Prostate gland (tissue), 2 donors: Measurements from ENCODE around the gene STARD10. TPM values are rescaled to one million over a fixed set of nuclear protein-coding genes. Genes with fewer than 3 reads are reported as not detected.

Source experiments
- DNase-seq: peaks from one replicate; pipeline ENCODE4 v3.0.0-alpha.2; 2019; ENCODE audit warnings: low spot score
- H3K27ac ChIP-seq, 2 donors: fragments of 200-600 bp; sonication (generic); 2 replicates each; pipeline ENCODE4 v1.5.1; 2017 to 2019
- H3K27me3 ChIP-seq: fragments of 200-600 bp; sonication (generic); replicated peaks from 2 replicates; pipeline ENCODE4 v1.5.1; 2019; ENCODE audit not compliant: insufficient read depth
- H3K36me3 ChIP-seq, 2 donors: fragments of 200-600 bp; sonication (generic); 1 replicate in 1 of 2; 2 replicates in 1 of 2; pipeline versions ENCODE4 v1.5.1 to v1.8.1; 2017 to 2019
- H3K4me1 ChIP-seq: fragments of 200-600 bp; sonication (generic); replicated peaks from 2 replicates; pipeline ENCODE4 v1.5.1; 2019
- H3K4me3 ChIP-seq, 2 donors: fragments of 200-600 bp; sonication (generic); 2 replicates each; pipeline ENCODE4 v1.5.1; 2017 to 2019
- H3K9me3 ChIP-seq: fragments of 200-600 bp; sonication (generic); 2 replicates; pipeline ENCODE4 v1.5.1; 2017
- POLR2A ChIP-seq: fragments of 450-650 bp; IDR thresholded peaks from one replicate; pipeline ENCODE4 v1.6.1; 2016; ENCODE audit warnings: antibody characterized with exemption, mild to moderate bottlenecking
- POLR2AphosphoS5 ChIP-seq: sonication (generic); formaldehyde crosslinking; IDR thresholded peaks from one replicate; pipeline ENCODE4 v1.6.1; 2017; ENCODE audit warnings: antibody characterized with exemption
- WGBS: methylation state at CpG from one replicate; pipeline ENCODE4 v1.1.5; 2018; 5-methylcytosine and 5-hydroxymethylcytosine counted together
- intact Hi-C: fragments of 100-400 bp; cut with DNase I; formaldehyde crosslinking; loops from one replicate; pipeline ENCODE4 v1.14.2; 2022
- total RNA-seq, 2 donors: library from RNA; depleted of rRNA; stranded (reverse); fragments of >200 nt; gene quantifications; one replicate each; pipeline ENCODE4 v1.1.0, GENCODE V29; 2016
- TF ChIP-seq, protein P1 (sequence below), 4 experiments: fragments of 200-600 bp in 2 of 4; fragments of 450-650 bp in 2 of 4; sonication (generic) in 2 of 4; IDR thresholded peaks; 1 replicate in 3 of 4; 2 replicates in 1 of 4; pipeline ENCODE4 v1.5.1; 2016 to 2019; ENCODE audit warnings: antibody characterized with exemption in 4 of 4, mild to moderate bottlenecking in 2 of 4, moderate library complexity in 2 of 4

The STARD10 gene
- total RNA-seq, 2 donors from 2014 or later = 132 to 208 TPM

DNA sequence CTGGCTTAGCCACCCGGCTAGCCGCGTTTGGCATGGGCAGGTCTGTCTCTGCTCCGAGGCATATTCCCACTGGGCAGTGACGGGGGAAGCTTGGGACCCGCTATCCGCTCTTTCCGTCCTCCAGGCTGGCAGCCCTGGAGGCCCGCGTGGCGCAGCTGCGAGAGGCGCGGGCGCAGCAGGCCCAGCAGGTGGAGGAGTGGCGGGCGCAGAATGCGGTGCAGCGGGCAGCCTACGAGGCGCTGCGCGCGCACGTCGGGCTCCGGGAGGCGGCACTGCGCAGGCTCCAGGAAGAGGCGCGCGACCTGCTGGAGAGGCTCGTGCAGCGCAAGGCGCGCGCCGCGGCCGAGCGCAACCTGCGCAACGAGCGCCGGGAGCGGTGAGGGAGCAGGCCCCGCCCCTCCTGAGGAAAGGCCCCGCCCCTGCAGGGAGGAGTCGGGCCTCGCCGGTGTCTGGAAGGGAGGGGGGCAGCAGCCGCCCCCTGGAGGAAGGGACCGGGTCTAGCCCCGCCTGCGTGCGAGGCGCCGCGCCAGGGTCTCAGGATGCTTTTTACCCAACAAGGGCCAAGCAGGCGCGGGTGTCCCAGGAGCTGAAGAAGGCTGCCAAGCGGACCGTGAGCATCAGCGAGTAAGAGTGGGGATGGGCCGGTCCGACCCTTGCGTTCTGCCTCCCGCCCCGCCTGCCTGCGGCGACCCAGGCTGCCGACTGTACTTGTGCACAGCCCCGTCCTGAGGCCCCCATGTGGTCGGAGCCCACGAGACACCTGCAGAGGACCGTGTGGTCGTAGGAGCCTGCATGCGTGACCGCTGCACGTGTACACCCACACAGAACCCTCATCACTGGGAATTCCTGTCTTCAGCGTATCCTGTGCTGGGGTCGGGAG is 28.3 kb upstream of the STARD10 start:
- peak overlapping the region; percentile 35 to 60 for H3K27ac ChIP-seq
- no peaks in the 10 kb centered on the region for H3K9me3 ChIP-seq
- peak; percentile 56 for TF ChIP-seq POLR2AphosphoS5
- TF ChIP-seq POLR2A = peak; percentile 61
- TF ChIP-seq, protein P1, sequence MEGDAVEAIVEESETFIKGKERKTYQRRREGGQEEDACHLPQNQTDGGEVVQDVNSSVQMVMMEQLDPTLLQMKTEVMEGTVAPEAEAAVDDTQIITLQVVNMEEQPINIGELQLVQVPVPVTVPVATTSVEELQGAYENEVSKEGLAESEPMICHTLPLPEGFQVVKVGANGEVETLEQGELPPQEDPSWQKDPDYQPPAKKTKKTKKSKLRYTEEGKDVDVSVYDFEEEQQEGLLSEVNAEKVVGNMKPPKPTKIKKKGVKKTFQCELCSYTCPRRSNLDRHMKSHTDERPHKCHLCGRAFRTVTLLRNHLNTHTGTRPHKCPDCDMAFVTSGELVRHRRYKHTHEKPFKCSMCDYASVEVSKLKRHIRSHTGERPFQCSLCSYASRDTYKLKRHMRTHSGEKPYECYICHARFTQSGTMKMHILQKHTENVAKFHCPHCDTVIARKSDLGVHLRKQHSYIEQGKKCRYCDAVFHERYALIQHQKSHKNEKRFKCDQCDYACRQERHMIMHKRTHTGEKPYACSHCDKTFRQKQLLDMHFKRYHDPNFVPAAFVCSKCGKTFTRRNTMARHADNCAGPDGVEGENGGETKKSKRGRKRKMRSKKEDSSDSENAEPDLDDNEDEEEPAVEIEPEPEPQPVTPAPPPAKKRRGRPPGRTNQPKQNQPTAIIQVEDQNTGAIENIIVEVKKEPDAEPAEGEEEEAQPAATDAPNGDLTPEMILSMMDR (IDR thresholded peaks at IDR 0.05) = peak; percentile 19 to 73 (median 44)
- intact Hi-C loops = no loop called here
- DNase-seq = peak; percentile 88
- peak overlapping the region; percentile 20 to 49 for H3K4me3 ChIP-seq
- no peaks in the 10 kb centered on the region for H3K36me3 ChIP-seq
- 12% methylated on average over 63 of the region's 82 CpGs for WGBS
- no peaks in the 10 kb centered on the region for H3K27me3 ChIP-seq
- H3K4me1 ChIP-seq = no peaks in the 10 kb centered on the region

DNA sequence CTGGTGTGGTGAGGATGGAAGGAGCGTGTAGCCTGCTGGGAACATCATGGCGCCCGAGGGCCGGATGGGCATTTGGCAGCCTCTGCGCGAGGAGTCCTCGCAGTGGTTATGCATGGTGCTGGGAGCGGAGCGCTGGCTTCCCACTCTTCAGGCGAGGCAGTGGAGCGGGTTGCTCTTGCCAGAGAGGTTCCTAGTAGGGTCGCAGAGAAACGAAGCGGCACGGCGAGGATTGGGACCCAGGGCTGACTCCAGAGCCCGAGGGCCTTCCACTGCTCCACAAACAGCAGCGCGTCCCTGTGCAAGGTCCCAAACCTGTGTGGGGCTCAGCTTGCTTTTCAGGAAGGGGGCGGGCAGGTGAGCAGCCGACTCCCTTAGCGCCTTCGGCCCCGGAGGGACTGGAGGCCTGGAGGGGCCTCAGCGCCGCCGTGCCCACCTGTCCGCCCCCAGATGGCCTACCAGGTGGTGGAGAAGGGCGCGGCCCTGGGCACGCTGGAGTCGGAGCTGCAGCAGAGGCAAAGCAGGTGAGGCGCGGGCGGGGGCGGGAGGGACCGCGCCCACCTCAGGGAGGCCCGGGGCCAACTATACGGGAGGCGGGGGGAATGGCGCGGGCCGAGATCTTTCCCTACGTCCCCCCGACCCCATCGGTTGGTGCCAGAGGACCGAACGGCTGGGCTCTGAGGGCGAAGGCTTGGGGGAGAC is 27.5 kb upstream of the STARD10 start:
- no peaks in the 10 kb centered on the region for H3K36me3 ChIP-seq
- peak overlapping the region; percentile 35 to 60 for H3K27ac ChIP-seq
- WGBS = 38% methylated on average over 35 of the region's 50 CpGs
- H3K27me3 ChIP-seq = no peaks in the 10 kb centered on the region
- H3K9me3 ChIP-seq = no peaks in the 10 kb centered on the region
- no peaks in the 10 kb centered on the region for H3K4me1 ChIP-seq
- intact Hi-C loops = no loop called here
- TF ChIP-seq POLR2AphosphoS5 (no peak), POLR2A (no peak)
- TF ChIP-seq, protein P1 (IDR thresholded peaks at IDR 0.05) = no peak
- DNase-seq = no peak
- peak overlapping the region; percentile 20 to 49 for H3K4me3 ChIP-seq

DNA sequence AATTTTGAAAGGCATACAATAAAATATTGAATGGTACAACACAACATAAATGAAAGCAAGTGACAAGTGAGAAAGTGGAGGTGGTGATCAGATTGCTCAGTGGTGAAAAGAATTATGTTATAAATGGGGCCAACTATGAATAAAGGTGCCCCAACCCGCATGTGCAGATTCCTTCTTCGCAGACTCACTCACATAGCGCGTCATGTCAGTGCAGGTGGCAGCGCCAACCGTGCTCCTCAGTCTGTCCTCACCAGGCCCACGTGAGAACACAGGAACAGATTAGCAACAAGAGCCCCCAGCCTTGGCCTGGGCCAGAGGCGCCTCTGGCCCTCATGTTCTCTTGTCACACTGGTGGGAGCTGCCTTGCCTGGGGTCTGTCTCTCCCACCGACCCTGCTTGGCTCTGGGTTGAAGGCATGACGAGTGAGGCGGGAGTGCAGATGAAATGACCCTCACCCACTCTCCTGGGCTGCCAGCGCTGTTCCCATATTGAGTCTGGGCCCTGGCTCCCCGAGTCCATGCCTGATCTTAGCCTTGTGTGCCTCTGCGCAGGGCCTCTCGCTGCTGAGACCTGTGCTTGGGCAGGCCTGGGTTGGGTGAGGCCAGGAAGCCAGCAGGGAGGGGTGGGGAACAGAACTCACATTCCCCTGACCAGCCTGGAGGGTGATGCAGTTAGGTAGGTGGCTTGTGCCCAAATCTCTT is 26.7 kb upstream of the STARD10 start:
- intact Hi-C loops = no loop called here
- no peak for TF ChIP-seq POLR2AphosphoS5
- TF ChIP-seq, protein P1 (IDR thresholded peaks at IDR 0.05) = no peak
- TF ChIP-seq POLR2A = no peak
- Histone ChIP-seq H3K9me3 (no peaks in the 10 kb centered on the region), H3K27ac (no peak overlapping the region), H3K4me1 (peaks cover 1% of the 10 kb centered on the region), H3K27me3 (no peaks in the 10 kb centered on the region), H3K4me3 (no peak overlapping the region), H3K36me3 (no peaks in the 10 kb centered on the region)
- WGBS = 90% methylated on average over 15 of the region's 15 CpGs
- DNase-seq = no peak

DNA sequence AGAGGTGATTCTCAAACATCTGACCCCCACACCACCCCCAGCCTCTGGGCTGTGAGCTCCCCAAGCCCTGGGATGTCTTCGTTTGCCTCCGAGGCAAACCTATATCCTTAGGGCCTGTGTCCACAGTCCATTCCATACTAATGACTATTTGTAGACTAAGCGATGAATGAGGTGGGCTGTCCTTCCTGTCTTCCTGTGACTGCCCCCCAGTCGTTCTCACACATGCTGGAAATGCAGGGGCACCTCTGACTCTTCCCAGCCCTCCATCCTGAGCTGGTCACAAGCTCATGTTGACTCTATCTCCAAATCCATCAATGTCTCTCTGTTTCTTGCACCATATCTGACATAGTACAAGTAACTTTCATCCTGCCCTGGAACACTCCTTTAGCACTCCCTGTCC is 25.1 kb upstream of the STARD10 start:
- 87% methylated on average over 4 of the region's 4 CpGs for WGBS
- Histone ChIP-seq H3K4me3 (no peak overlapping the region), H3K27me3 (no peaks in the 10 kb centered on the region), H3K36me3 (no peaks in the 10 kb centered on the region), H3K4me1 (peaks cover 5% of the 10 kb centered on the region), H3K27ac (no peak overlapping the region), H3K9me3 (no peaks in the 10 kb centered on the region)
- intact Hi-C loops = no loop called here
- no peak for DNase-seq
- TF ChIP-seq, protein P1 (IDR thresholded peaks at IDR 0.05) = no peak
- TF ChIP-seq POLR2AphosphoS5 (no peak), POLR2A (no peak)
